Uterus (tissue), 4 donors: ENCODE measurements around the gene LPXN. TPM values are rescaled to one million over a fixed set of nuclear protein-coding genes. Genes with fewer than 3 reads are reported as not detected.

Experiments used
- DNase-seq, 2 donors: peaks; one replicate each; pipeline ENCODE4 v3.0.0-alpha.2; 2019 to 2020
- H3K27ac ChIP-seq, 2 donors: fragments of 200-600 bp; sonication (generic); 1 replicate in 1 of 2; 2 replicates in 1 of 2; pipeline ENCODE4 v1.5.1; 2016 to 2018
- H3K27me3 ChIP-seq, 2 donors: fragments of 200-600 bp; sonication (generic); one replicate each; pipeline ENCODE4 v1.5.1; 2018 to 2019; ENCODE audit warnings: control low read depth in 1 of 2
- H3K36me3 ChIP-seq, 2 donors: fragments of 200-600 bp; sonication (generic); one replicate each; pipeline ENCODE4 v1.5.1; 2019; ENCODE audit warnings: control low read depth in 1 of 2
- H3K4me1 ChIP-seq, 2 donors: fragments of 200-600 bp; sonication (generic); one replicate each; pipeline ENCODE4 v1.5.1; 2018 to 2019; ENCODE audit warnings: control low read depth in 1 of 2
- H3K4me3 ChIP-seq, 2 donors: fragments of 200-600 bp; sonication (generic); 1 replicate in 1 of 2; 2 replicates in 1 of 2; pipeline ENCODE4 v1.5.1; 2018 to 2019; ENCODE audit warnings: mild to moderate bottlenecking in 1 of 2
- H3K9me3 ChIP-seq, 2 donors: fragments of 200-600 bp; sonication (generic); one replicate each; pipeline ENCODE4 v1.5.1; 2019; ENCODE audit warnings: control low read depth in 1 of 2
- POLR2A ChIP-seq, 2 donors: fragments of 450-650 bp; IDR thresholded peaks; one replicate each; pipeline ENCODE4 v1.6.1; 2016; ENCODE audit warnings: antibody characterized with exemption in 2 of 2, mild to moderate bottlenecking in 1 of 2, moderate library complexity in 1 of 2
- intact Hi-C: fragments of 100-400 bp; cut with DNase I; formaldehyde crosslinking; loops from one replicate; pipeline ENCODE4 v1.15.1; 2023; ENCODE audit warnings: low total_unique reads
- total RNA-seq, 4 donors: library from RNA; depleted of rRNA in 3 of 4; stranded (reverse); fragments of >200 nt in 3 of 4; gene quantifications; one replicate each; pipeline versions ENCODE4 v1.1.0 to v1.2.4, GENCODE V29; 2014 to 2023
- TF ChIP-seq, protein P1 (sequence below), 4 experiments: fragments of 200-600 bp in 2 of 4; fragments of 450-650 bp in 2 of 4; sonication (generic) in 2 of 4; IDR thresholded peaks; one replicate each; pipeline ENCODE4 v1.5.1; 2016 to 2019; ENCODE audit warnings: antibody characterized with exemption in 4 of 4, mild to moderate bottlenecking in 2 of 4, moderate library complexity in 1 of 4
- donor health status: DM: yes; HTN: yes; CAD: no.

Gene LPXN
- total RNA-seq, 4 donors from 2014 or later: 0.59 to 11.1 (median 8.8) TPM

DNA sequence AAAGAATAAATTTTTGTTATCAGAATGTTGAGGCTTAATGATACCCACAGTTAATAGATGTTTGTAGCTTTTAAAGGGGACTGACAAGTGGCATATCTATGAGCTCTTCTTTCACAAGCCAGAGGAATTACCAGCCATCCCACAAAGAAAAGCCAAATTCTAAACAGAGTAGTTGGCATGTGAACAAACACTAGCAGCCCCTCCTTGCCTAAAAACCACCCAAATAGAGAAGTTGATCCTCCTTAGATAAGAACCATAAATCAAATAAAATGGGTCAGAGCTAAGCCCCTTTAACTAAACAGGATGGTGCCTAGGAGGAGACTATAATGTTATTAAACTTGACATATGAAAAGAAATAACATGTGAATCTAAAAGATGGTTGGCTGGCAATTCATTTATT is 11.4 kb downstream of the LPXN start:
- Histone ChIP-seq H3K27ac (no peak overlapping the region), H3K4me1 (no peaks in the 10 kb centered on the region), H3K27me3 (no peaks in the 10 kb centered on the region), H3K9me3 (no peaks in the 10 kb centered on the region), H3K36me3 (no peaks in the 10 kb centered on the region), H3K4me3 (no peak overlapping the region)
- no peak for DNase-seq
- TF ChIP-seq POLR2A (IDR thresholded peaks at IDR 0.05): no peak
- intact Hi-C loops: no loop called here

DNA sequence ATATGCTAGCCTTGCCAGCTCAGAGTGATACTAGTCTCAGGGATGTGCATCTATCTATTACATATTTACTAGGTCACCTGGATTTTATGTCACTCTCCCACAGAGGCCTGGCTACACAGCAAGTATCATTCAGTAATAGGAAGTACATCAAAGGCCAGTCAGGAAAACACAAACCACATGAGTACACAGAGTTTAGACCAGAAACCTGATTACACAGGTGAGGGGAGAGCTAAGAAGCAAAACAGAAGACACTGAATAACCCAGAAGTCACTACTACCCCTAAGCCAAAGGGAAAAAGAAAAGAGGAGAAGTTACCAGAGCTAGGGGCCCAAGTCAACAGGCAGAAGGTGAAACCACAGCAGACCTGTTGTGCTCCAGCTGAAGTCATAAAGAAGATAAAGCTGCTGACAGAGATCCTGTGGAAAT is 13.3 kb downstream of the LPXN start:
- intact Hi-C loops: no loop called here
- TF ChIP-seq, protein P1, sequence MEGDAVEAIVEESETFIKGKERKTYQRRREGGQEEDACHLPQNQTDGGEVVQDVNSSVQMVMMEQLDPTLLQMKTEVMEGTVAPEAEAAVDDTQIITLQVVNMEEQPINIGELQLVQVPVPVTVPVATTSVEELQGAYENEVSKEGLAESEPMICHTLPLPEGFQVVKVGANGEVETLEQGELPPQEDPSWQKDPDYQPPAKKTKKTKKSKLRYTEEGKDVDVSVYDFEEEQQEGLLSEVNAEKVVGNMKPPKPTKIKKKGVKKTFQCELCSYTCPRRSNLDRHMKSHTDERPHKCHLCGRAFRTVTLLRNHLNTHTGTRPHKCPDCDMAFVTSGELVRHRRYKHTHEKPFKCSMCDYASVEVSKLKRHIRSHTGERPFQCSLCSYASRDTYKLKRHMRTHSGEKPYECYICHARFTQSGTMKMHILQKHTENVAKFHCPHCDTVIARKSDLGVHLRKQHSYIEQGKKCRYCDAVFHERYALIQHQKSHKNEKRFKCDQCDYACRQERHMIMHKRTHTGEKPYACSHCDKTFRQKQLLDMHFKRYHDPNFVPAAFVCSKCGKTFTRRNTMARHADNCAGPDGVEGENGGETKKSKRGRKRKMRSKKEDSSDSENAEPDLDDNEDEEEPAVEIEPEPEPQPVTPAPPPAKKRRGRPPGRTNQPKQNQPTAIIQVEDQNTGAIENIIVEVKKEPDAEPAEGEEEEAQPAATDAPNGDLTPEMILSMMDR (IDR thresholded peaks at IDR 0.05): no peak
- no peak for TF ChIP-seq POLR2A (IDR thresholded peaks at IDR 0.05)

DNA sequence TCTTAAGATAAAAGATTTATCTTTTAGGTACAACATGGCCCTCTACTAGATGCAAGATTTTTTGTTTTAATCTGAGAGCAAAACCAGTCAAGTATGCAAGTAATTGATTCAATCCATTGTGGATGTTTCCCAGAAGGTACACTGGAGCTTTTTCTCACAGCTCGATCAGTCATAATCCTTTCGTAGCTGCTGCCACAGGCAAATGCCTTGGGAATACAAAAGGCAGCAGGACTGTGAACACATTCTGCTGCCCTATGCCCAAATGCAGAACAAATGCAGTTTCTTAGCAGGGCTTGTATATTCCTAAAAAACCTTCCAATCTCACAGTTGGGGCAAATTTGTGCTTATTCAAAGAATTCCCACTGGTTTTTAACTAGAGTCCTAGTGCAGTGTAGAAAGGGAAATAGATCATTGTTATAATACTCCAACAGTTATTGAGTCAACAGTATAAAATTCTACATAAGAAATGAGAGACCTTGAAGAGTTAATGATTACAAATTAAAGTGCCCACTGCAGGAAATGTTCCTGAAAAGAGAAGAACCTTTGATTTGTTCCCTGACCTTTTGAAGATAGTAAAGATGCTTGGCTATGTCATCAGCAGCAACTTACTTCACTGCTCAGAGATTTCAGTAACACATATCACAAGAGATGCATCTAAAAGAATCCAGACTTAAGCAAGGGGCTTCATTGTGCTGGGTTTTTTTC is 14.1 kb downstream of the LPXN start:
- Histone ChIP-seq H3K9me3 (no peaks in the 10 kb centered on the region), H3K4me3 (no peak overlapping the region), H3K4me1 (no peaks in the 10 kb centered on the region), H3K27me3 (no peaks in the 10 kb centered on the region), H3K27ac (no peak overlapping the region), H3K36me3 (no peaks in the 10 kb centered on the region)
- TF ChIP-seq, protein P1 (IDR thresholded peaks at IDR 0.05): no peak
- no peak for TF ChIP-seq POLR2A (IDR thresholded peaks at IDR 0.05)
- DNase-seq: no peak
- intact Hi-C loops: no loop called here

More for the DNA sequence above, 13.3 kb downstream of the LPXN start:
- H3K4me3 ChIP-seq: no peak overlapping the region
- no peaks in the 10 kb centered on the region for H3K27me3 ChIP-seq
- no peak overlapping the region for H3K27ac ChIP-seq
- no peaks in the 10 kb centered on the region for H3K9me3 ChIP-seq
- DNase-seq: no peak
- H3K36me3 ChIP-seq: no peaks in the 10 kb centered on the region
- no peaks in the 10 kb centered on the region for H3K4me1 ChIP-seq

- H3K4me1 ChIP-seq: no peaks in the 10 kb centered on the region
Observed at GRCh38 chr11:58560842-58561241, 14.8 kb downstream of the LPXN start.

GRCh38 chr11:58549644-58550043 is 26.0 kb downstream of the LPXN start:
- Histone ChIP-seq H3K4me3 (no peak overlapping the region), H3K9me3 (no peaks in the 10 kb centered on the region), H3K27me3 (no peaks in the 10 kb centered on the region), H3K4me1 (no peaks in the 10 kb centered on the region), H3K36me3 (no peaks in the 10 kb centered on the region), H3K27ac (no peak overlapping the region)
- TF ChIP-seq, protein P1 (IDR thresholded peaks at IDR 0.05): no peak
- TF ChIP-seq POLR2A (IDR thresholded peaks at IDR 0.05): no peak
- no peak for DNase-seq
- intact Hi-C loops: no loop called here

More at GRCh38 chr11:58560842-58561241, 14.8 kb downstream of the LPXN start:
- no peak for TF ChIP-seq POLR2A (IDR thresholded peaks at IDR 0.05)
- TF ChIP-seq, protein P1 (IDR thresholded peaks at IDR 0.05): no peak
- intact Hi-C loops: no loop called here
- Histone ChIP-seq H3K9me3 (no peaks in the 10 kb centered on the region), H3K36me3 (no peaks in the 10 kb centered on the region), H3K4me3 (no peak overlapping the region), H3K27ac (no peak overlapping the region), H3K27me3 (no peaks in the 10 kb centered on the region)
- no peak for DNase-seq
